Thoracic aorta (tissue), 2 donors: Measurements from ENCODE around the gene GNMT. TPM values are rescaled to one million over a fixed set of nuclear protein-coding genes. Genes with fewer than 3 reads are reported as not detected.

Source experiments
- ATAC-seq: fragments of 150-250 bp; one replicate; pipeline ENCODE4 v1.8.0; 2017; ENCODE audit warnings: low read depth; ENCODE audit not compliant: insufficient number of reproducible peaks, low FRiP score
- DNase-seq: peaks from one replicate; pipeline ENCODE4 v3.0.0-alpha.2; 2020; ENCODE audit warnings: low spot score
- H3K27ac ChIP-seq, 2 donors: fragments of 200-600 bp; sonication (generic); 1 replicate in 1 of 2; 2 replicates in 1 of 2; pipeline ENCODE4 v1.5.1; 2016; ENCODE audit warnings: mild to moderate bottlenecking in 2 of 2, moderate library complexity in 2 of 2
- H3K27me3 ChIP-seq: fragments of 200-600 bp; sonication (generic); replicated peaks from 2 replicates; pipeline ENCODE4 v1.6.0; 2016; ENCODE audit warnings: mild to moderate bottlenecking; ENCODE audit not compliant: insufficient read depth
- H3K36me3 ChIP-seq: fragments of 200-600 bp; sonication (generic); one replicate; pipeline ENCODE4 v1.5.1; 2016
- H3K4me1 ChIP-seq, 2 donors: fragments of 200-600 bp; sonication (generic); 1 replicate in 1 of 2; 2 replicates in 1 of 2; pipeline versions ENCODE4 v1.5.1 to v1.6.0; 2016; ENCODE audit warnings: low read depth in 2 of 2, mild to moderate bottlenecking in 1 of 2; ENCODE audit not compliant: control insufficient read depth in 1 of 2
- H3K4me3 ChIP-seq: fragments of 200-600 bp; sonication (generic); 2 replicates; pipeline ENCODE4 v1.5.1; 2016; ENCODE audit warnings: mild to moderate bottlenecking
- H3K9me3 ChIP-seq: fragments of 200-600 bp; sonication (generic); 2 replicates; pipeline ENCODE4 v1.5.1; 2016
- total RNA-seq, 2 donors: library from RNA; depleted of rRNA; stranded (reverse); fragments of >200 nt; gene quantifications; one replicate each; pipeline versions ENCODE4 v1.1.0 to v1.2.3, GENCODE V29; 2016
- TF ChIP-seq, protein P1 (sequence below): fragments of 200-600 bp; sonication (generic); IDR thresholded peaks from one replicate; pipeline ENCODE4 v1.5.1; 2019; ENCODE audit warnings: antibody characterized with exemption

GNMT gene
- total RNA-seq, 2 donors from 2014 or later: 3.3 TPM; not detected in 1

DNA sequence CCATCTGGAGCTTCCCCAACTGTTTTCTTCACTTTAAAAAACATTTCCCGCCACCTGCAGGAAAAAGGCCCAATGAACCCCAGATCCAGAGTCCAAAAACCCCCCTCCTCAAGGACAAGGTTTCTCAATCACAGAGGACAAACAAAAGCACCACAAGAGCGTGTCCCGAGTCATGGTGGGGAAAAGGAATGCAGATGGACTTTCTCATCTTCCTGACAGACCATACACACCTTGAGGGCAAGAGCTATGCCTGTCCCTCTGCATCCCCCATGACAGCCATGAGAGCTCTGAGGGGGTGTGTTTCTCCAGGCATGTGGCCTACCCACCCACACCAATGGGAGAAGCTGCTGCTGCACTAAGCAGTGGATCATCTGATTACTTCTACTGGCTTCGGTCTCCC, 9.4 kb downstream of the GNMT start:
- Histone ChIP-seq H3K27ac (no peak overlapping the region), H3K4me1 (no peaks in the 10 kb centered on the region), H3K9me3 (no peaks in the 10 kb centered on the region), H3K27me3 (no peaks in the 10 kb centered on the region), H3K4me3 (no peak overlapping the region), H3K36me3 (peaks cover 21% of the 10 kb centered on the region)
- DNase-seq (no peak), ATAC-seq (no peak)
- TF ChIP-seq, protein P1, sequence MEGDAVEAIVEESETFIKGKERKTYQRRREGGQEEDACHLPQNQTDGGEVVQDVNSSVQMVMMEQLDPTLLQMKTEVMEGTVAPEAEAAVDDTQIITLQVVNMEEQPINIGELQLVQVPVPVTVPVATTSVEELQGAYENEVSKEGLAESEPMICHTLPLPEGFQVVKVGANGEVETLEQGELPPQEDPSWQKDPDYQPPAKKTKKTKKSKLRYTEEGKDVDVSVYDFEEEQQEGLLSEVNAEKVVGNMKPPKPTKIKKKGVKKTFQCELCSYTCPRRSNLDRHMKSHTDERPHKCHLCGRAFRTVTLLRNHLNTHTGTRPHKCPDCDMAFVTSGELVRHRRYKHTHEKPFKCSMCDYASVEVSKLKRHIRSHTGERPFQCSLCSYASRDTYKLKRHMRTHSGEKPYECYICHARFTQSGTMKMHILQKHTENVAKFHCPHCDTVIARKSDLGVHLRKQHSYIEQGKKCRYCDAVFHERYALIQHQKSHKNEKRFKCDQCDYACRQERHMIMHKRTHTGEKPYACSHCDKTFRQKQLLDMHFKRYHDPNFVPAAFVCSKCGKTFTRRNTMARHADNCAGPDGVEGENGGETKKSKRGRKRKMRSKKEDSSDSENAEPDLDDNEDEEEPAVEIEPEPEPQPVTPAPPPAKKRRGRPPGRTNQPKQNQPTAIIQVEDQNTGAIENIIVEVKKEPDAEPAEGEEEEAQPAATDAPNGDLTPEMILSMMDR: no peak

DNA sequence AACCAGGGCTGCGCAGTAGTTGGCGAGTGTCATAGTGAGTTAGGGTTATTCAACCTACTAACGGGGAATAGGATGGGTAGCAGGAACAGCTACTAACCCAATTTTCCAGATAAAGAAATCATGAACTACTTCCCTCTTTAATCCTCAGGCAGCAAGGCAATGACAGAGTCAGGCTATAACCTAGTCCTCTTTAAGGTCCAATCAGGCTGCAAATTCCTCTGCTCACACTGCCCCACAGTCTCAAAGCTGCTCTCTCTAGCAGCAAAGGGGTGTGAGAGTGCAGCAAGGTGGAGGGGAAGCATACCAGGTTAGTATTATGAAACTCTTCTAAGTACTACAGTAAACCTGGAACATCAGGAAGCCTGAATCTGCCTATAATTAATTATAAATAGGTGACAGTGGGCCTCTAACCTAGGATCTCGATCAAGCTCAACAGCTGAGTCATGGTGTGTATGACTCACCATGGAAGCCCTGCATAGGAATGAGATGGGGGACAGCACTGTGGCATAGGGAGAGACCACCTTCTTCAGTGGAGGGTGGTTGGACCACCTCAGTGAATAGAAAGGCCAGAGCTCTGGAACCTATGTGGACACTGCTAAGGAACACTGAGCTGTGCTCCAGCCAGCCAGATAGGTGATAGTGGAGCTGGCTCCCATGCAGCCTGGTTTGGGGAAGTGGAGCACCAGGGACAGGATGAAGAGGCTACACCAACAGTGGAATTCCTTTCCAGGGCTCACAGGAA, 10.5 kb downstream of the GNMT start:
- Histone ChIP-seq H3K9me3 (no peaks in the 10 kb centered on the region), H3K4me1 (no peaks in the 10 kb centered on the region), H3K27ac (no peak overlapping the region), H3K4me3 (no peak overlapping the region), H3K36me3 (peaks cover 10% of the 10 kb centered on the region), H3K27me3 (no peaks in the 10 kb centered on the region)
- DNase-seq (no peak), ATAC-seq (no peak)
- TF ChIP-seq, protein P1: no peak

DNA sequence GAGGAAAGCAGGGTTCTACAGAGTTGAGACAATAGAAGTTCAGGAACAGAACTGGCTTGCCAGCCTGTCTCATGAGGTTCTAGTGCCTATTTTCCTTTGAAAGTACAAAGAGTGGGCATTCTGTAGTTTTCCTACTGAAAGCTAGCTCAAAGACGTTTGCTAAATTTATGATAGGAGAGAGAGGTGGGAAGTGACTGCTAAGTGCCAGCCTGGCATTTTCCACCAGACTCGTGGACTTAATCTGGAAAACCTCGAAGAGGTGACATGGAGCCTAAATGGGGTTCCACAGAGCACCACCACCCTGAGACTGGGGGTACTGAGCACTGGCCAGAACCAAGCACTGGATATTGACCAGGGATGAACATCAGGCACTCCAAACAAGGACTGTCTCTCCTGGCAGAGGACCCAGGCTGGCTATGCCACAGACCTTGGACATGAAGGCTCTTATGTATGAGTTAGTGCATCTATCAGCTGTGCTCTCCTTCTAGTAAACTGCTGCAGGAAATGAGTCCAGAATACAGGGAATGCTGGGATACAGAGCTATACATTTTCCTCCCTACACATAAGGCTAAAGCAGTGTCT, 11.3 kb downstream of the GNMT start:
- no peaks in the 10 kb centered on the region for H3K9me3 ChIP-seq
- no peak overlapping the region for H3K4me3 ChIP-seq
- peaks cover 4% of the 10 kb centered on the region for H3K36me3 ChIP-seq
- H3K27ac ChIP-seq: no peak overlapping the region
- H3K4me1 ChIP-seq: peaks cover under 1 to 7% of the 10 kb centered on the region in 2 donors
- TF ChIP-seq, protein P1: no peak
- DNase-seq: no peak
- ATAC-seq: no peak
- no peaks in the 10 kb centered on the region for H3K27me3 ChIP-seq

DNA sequence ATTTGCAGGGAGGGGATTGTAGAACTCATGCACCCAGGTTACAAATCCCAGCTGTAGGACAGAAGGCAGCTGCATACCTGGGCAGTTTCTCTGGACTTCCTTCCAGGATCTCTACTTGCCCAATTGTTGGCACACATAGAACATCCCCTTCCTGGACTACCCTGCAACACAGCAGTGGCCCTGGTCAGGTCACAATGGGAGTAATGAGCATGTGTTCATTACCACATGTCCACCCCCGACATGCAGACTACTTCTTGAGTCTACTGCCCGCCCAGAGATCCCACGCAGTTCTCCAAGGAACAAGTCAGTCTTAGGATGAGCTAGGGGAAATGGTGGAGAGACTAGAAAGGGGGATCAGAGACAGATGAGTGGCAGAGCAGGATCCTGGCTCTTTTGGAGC, 13.4 kb downstream of the GNMT start:
- Histone ChIP-seq H3K27me3 (no peaks in the 10 kb centered on the region), H3K4me3 (no peak overlapping the region), H3K27ac (no peak overlapping the region), H3K36me3 (no peaks in the 10 kb centered on the region), H3K4me1 (peaks cover 11 to 19% of the 10 kb centered on the region in 2 donors), H3K9me3 (no peaks in the 10 kb centered on the region)
- ATAC-seq: no peak
- TF ChIP-seq, protein P1: no peak
- no peak for DNase-seq

DNA sequence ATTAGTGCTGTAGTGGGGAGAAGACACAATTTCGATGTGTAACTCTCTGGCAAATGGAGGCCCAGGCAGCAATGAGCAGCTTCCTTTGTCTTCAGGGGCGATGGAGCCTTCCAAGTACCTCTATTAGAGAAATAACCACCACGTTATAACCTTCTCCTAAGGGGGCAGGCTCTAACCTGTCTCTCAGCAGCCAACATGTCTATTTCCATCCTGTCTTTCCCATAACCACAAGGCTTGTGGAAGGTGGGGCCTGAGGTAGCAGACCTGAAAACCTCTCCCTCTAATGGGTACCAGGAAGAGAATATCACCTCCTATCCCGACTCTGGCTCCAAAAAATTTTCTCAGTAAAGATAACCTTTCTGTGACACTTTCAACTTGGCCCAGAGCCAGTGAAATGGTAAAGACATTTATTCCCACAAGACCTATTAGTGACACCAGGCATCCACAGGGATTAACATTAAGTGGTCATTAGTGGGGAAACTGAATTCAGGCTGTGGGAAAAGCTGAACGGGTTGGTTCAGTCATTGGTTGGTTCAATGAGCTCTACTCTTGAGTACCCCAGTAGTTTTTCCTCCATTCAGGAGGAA, 14.5 kb downstream of the GNMT start:
- no peaks in the 10 kb centered on the region for H3K27me3 ChIP-seq
- H3K4me1 ChIP-seq: peaks cover 15 to 27% of the 10 kb centered on the region in 2 donors
- H3K9me3 ChIP-seq: no peaks in the 10 kb centered on the region
- no peaks in the 10 kb centered on the region for H3K36me3 ChIP-seq
- DNase-seq (no peak), ATAC-seq (no peak)
- H3K4me3 ChIP-seq: no peak overlapping the region
- H3K27ac ChIP-seq: no peak overlapping the region
- TF ChIP-seq, protein P1: no peak
